ENCODE measurements around the gene FAF2. TPM values are rescaled to one million over a fixed set of nuclear protein-coding genes. Genes with fewer than 3 reads are reported as not detected.

The FAF2 gene
- total RNA-seq, 2 experiments from 2014 or later = 30.0 to 32.8 TPM

- Mint-ChIP-seq H3K9me3 (no peaks in the 10 kb centered on the region), H3K27me3 (ENCODE audit: low read depth) (no peaks in the 10 kb centered on the region), H3K36me3 (ENCODE audit: low read depth) (peaks cover 27% of the 10 kb centered on the region), H3K27ac (no peak overlapping the region), H3K4me1 (ENCODE audit: low read depth) (no peaks in the 10 kb centered on the region), H3K4me3 (no peak overlapping the region)
- intact Hi-C loops (cut with micrococcal nuclease) = no loop called here
- CTCF ChIA-PET = no interaction called here
- DNase-seq = no peak
Observed at GRCh38 chr5:176497852-176498251, 49.7 kb downstream of the FAF2 start.

GRCh38 chr5:176499273-176499672, 51.1 kb downstream of the FAF2 start:
- H3K9me3 Mint-ChIP-seq = no peaks in the 10 kb centered on the region
- intact Hi-C loops (cut with micrococcal nuclease) = no loop called here
- no peak overlapping the region for H3K4me3 Mint-ChIP-seq
- DNase-seq = no peak
- CTCF ChIA-PET = no interaction called here
- no peaks in the 10 kb centered on the region for H3K4me1 Mint-ChIP-seq (ENCODE audit: low read depth)
- no peak overlapping the region for H3K27ac Mint-ChIP-seq
- H3K27me3 Mint-ChIP-seq (ENCODE audit: low read depth) = no peaks in the 10 kb centered on the region
- H3K36me3 Mint-ChIP-seq (ENCODE audit: low read depth) = peaks cover 30% of the 10 kb centered on the region

GRCh38 chr5:176500511-176500910, 52.3 kb downstream of the FAF2 start:
- no peak for DNase-seq
- Mint-ChIP-seq H3K4me1 (ENCODE audit: low read depth) (no peaks in the 10 kb centered on the region), H3K36me3 (ENCODE audit: low read depth) (peaks cover 38% of the 10 kb centered on the region), H3K27ac (no peak overlapping the region), H3K9me3 (no peaks in the 10 kb centered on the region), H3K4me3 (no peak overlapping the region), H3K27me3 (ENCODE audit: low read depth) (no peaks in the 10 kb centered on the region)
- CTCF ChIA-PET = no interaction called here
- intact Hi-C loops (cut with micrococcal nuclease) = no loop called here

GRCh38 chr5:176501333-176501732, 53.1 kb downstream of the FAF2 start:
- no peak for DNase-seq
- CTCF ChIA-PET = interaction anchor here (0.7 to 1.1 kb wide), 2 partner anchors 21 to 54 kb away, joined by 3 to 7 read pairs; no protein-coding TSS in a partner anchor
- Mint-ChIP-seq H3K27me3 (ENCODE audit: low read depth) (no peaks in the 10 kb centered on the region), H3K4me1 (ENCODE audit: low read depth) (no peaks in the 10 kb centered on the region), H3K4me3 (no peak overlapping the region), H3K9me3 (no peaks in the 10 kb centered on the region), H3K36me3 (ENCODE audit: low read depth) (peaks cover 40% of the 10 kb centered on the region), H3K27ac (no peak overlapping the region)
- intact Hi-C loops (cut with micrococcal nuclease) = no loop called here

GRCh38 chr5:176503496-176503895, 55.3 kb downstream of the FAF2 start:
- no peak overlapping the region for H3K27ac Mint-ChIP-seq

GRCh38 chr5:176507911-176508310, 59.7 kb downstream of the FAF2 start:
- H3K27ac Mint-ChIP-seq = no peak overlapping the region
- intact Hi-C loops (cut with micrococcal nuclease) = no loop called here
- no peaks in the 10 kb centered on the region for H3K9me3 Mint-ChIP-seq
- no peak overlapping the region for H3K4me3 Mint-ChIP-seq
- H3K36me3 Mint-ChIP-seq (ENCODE audit: low read depth) = peaks cover 31% of the 10 kb centered on the region
- H3K4me1 Mint-ChIP-seq (ENCODE audit: low read depth) = no peaks in the 10 kb centered on the region
- H3K27me3 Mint-ChIP-seq (ENCODE audit: low read depth) = no peaks in the 10 kb centered on the region
- CTCF ChIA-PET = interaction anchor here (0.6 kb wide), 1 partner anchor 103 kb away, joined by 3 read pairs; no protein-coding TSS in a partner anchor
- DNase-seq = no peak

More at GRCh38 chr5:176503496-176503895, 55.3 kb downstream of the FAF2 start:
- Mint-ChIP-seq H3K4me3 (no peak overlapping the region), H3K9me3 (no peaks in the 10 kb centered on the region), H3K36me3 (ENCODE audit: low read depth) (peaks cover 48% of the 10 kb centered on the region), H3K27me3 (ENCODE audit: low read depth) (no peaks in the 10 kb centered on the region), H3K4me1 (ENCODE audit: low read depth) (no peaks in the 10 kb centered on the region)
- DNase-seq = no peak
- intact Hi-C loops (cut with micrococcal nuclease) = no loop called here
- CTCF ChIA-PET = interaction anchor here (0.6 kb wide), 1 partner anchor 18 kb away, joined by 4 read pairs; no protein-coding TSS in a partner anchor

GRCh38 chr5:176508603-176509002, 60.4 kb downstream of the FAF2 start:
- H3K36me3 Mint-ChIP-seq (ENCODE audit: low read depth) = peaks cover 31% of the 10 kb centered on the region
- intact Hi-C loops (cut with micrococcal nuclease) = no loop called here
- no peak for DNase-seq
- CTCF ChIA-PET = interaction anchor here (0.6 kb wide), 1 partner anchor 747 kb away, joined by 3 read pairs; no protein-coding TSS in a partner anchor
- H3K27ac Mint-ChIP-seq = no peak overlapping the region
- H3K4me1 Mint-ChIP-seq (ENCODE audit: low read depth) = no peaks in the 10 kb centered on the region
- no peaks in the 10 kb centered on the region for H3K9me3 Mint-ChIP-seq
- H3K4me3 Mint-ChIP-seq = no peak overlapping the region
- H3K27me3 Mint-ChIP-seq (ENCODE audit: low read depth) = no peaks in the 10 kb centered on the region

- no peaks in the 10 kb centered on the region for H3K36me3 Mint-ChIP-seq (ENCODE audit: low read depth)
- no peaks in the 10 kb centered on the region for H3K9me3 Mint-ChIP-seq
- DNase-seq = no peak
- CTCF ChIA-PET = interaction anchor here (0.6 kb wide), 1 partner anchor 359 kb away, joined by 3 read pairs; no protein-coding TSS in a partner anchor
- no peaks in the 10 kb centered on the region for H3K27me3 Mint-ChIP-seq (ENCODE audit: low read depth)
- no peak overlapping the region for H3K27ac Mint-ChIP-seq
- intact Hi-C loops (cut with micrococcal nuclease) = no loop called here
- H3K4me1 Mint-ChIP-seq (ENCODE audit: low read depth) = no peaks in the 10 kb centered on the region
- no peak overlapping the region for H3K4me3 Mint-ChIP-seq
Observed at GRCh38 chr5:176513788-176514187, 65.6 kb downstream of the FAF2 start.

- no peak overlapping the region for H3K4me3 Mint-ChIP-seq
- no peaks in the 10 kb centered on the region for H3K9me3 Mint-ChIP-seq
- no peaks in the 10 kb centered on the region for H3K27me3 Mint-ChIP-seq (ENCODE audit: low read depth)
- CTCF ChIA-PET = interaction anchor here (0.6 kb wide), 1 partner anchor 358 kb away, joined by 3 read pairs; no protein-coding TSS in a partner anchor
- intact Hi-C loops (cut with micrococcal nuclease) = no loop called here
- no peak for DNase-seq
- no peak overlapping the region for H3K27ac Mint-ChIP-seq
- H3K36me3 Mint-ChIP-seq (ENCODE audit: low read depth) = no peaks in the 10 kb centered on the region
- H3K4me1 Mint-ChIP-seq (ENCODE audit: low read depth) = no peaks in the 10 kb centered on the region
Observed at GRCh38 chr5:176514244-176514950, 66.2 kb downstream of the FAF2 start.

- Mint-ChIP-seq H3K27ac (no peak overlapping the region), H3K36me3 (ENCODE audit: low read depth) (no peaks in the 10 kb centered on the region), H3K9me3 (no peaks in the 10 kb centered on the region), H3K4me1 (ENCODE audit: low read depth) (no peaks in the 10 kb centered on the region), H3K27me3 (ENCODE audit: low read depth) (no peaks in the 10 kb centered on the region), H3K4me3 (no peak overlapping the region)
- DNase-seq = no peak
- CTCF ChIA-PET = no interaction called here
- intact Hi-C loops (cut with micrococcal nuclease) = no loop called here
Observed at GRCh38 chr5:176515396-176515795, 67.2 kb downstream of the FAF2 start.

GRCh38 chr5:176517053-176517661, 69.0 kb downstream of the FAF2 start:
- DNase-seq = no peak
- intact Hi-C loops (cut with micrococcal nuclease) = no loop called here
- Mint-ChIP-seq H3K36me3 (ENCODE audit: low read depth) (no peaks in the 10 kb centered on the region), H3K9me3 (no peaks in the 10 kb centered on the region), H3K27ac (no peak overlapping the region), H3K4me1 (ENCODE audit: low read depth) (no peaks in the 10 kb centered on the region), H3K27me3 (ENCODE audit: low read depth) (no peaks in the 10 kb centered on the region), H3K4me3 (no peak overlapping the region)
- CTCF ChIA-PET = no interaction called here

GRCh38 chr5:176519810-176520720, 71.9 kb downstream of the FAF2 start:
- intact Hi-C loops (cut with micrococcal nuclease) = no loop called here
- DNase-seq = no peak
- Mint-ChIP-seq H3K9me3 (no peaks in the 10 kb centered on the region), H3K27ac (no peak overlapping the region), H3K4me1 (ENCODE audit: low read depth) (peaks cover 9% of the 10 kb centered on the region), H3K27me3 (ENCODE audit: low read depth) (no peaks in the 10 kb centered on the region), H3K36me3 (ENCODE audit: low read depth) (no peaks in the 10 kb centered on the region), H3K4me3 (no peak overlapping the region)
- CTCF ChIA-PET = no interaction called here
